Measurements from ENCODE around the gene ZNF512.

DNA sequence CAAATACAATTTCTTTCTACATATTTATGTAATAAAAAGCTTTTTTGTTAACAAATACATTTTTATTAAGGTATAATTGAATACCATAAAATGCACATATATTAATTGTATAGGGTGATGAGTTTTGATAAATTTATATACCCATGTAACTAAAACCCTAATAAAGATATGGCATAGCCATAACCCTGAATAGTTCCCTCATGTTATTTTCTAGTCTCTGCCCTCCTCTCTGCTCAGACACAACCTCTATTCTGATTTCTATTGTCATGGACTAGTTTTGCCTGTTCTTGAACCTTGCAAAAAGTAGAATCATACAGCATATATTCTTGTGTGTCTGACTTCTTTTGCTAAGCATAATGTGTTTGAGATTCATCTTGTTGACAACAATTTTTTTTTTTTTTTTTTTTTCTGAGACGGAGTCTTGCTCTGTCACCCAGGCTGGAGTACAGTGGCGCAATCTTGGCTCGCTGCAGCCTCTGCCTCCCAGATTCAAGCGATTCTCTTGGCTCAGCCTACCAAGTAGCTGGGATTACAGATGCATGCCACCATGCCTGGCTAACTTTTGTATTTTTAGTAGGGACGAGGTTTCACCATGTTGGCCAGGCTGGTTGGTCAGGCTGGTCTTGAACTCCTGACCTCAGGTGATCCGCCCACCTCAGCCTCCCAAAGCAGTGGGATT, 38.6 kb upstream of the ZNF512 start:
- TF ChIP-seq PURB (CRISPR knock-in tag; IDR thresholded peaks at IDR 0.05; ENCODE audit: low read depth) (no peak), NCOA2 (IDR thresholded peaks at IDR 0.05; ENCODE audit: partially characterized antibody in 2 of 2) (no peak), NFATC3 (IDR thresholded peaks at IDR 0.05) (no peak), MYBL2 (IDR thresholded peaks at IDR 0.05; ENCODE audit: low read depth) (no peak), MYBL2 (CRISPR knock-in tag; IDR thresholded peaks at IDR 0.05; ENCODE audit: borderline replicate concordance) (no peak), ZMIZ1 (IDR thresholded peaks at IDR 0.05; ENCODE audit: low read depth in 2 of 2, low read length in 2 of 2) (no peak)

Data from K562 (cell line).